Stimulated activated CD4-positive, alpha-beta T cell treated with anti-CD3 and anti-CD28 coated beads, Interleukin-4, amount 100 ng/mL, for 24 hours (primary cell): ENCODE results near the gene FAM193B.
"Not testable (repeated sequence)": the region's sequence is repeated elsewhere in the genome, so short reads cannot be mapped to it uniquely, and the experiment has no call there.

ENCODE experiments used
- DNase-seq: peaks from one replicate; pipeline ENCODE4 v3.0.0-alpha.2; 2020

Gene FAM193B

DNA sequence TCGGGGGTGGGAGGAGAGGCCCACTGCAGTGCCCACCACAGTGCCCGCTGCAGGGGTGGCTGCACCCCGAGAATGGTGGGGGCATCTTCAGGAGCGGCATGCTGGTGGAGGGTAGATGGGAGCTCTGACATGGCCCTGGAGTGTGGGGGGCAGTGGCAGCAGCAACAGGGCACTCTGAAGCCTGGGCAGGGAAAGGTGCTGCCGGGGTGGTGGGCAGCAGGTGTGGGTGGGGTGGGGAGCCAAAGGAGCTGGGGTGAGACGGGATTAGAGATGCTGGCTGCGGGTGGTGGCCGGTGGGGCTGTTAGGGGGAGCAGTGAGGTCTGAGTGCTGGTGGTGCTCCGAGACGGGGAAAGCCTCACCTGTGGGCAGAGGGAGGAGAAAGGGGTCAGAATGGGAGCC is 18.0 kb downstream of the FAM193B start:
- DNase-seq = no peak

DNA sequence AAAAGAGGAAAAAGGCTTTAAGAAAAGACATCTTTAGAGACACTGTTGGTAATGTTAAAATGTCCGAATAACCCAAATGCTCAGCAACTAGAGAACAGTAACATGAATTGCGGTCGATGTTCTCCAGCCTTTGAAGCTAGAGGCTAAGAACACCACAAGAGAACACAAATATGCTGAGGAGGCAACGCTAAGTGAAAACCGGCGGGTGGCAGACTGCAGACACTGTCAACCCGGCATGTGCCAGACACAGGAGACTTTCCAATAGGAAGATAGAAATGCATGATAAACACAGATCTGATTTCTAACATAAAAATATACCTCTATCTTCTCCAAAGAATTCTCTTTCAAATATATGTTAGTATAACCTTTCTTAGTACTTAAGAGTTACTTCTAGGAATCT is 19.2 kb downstream of the FAM193B start:
- DNase-seq = no peak

DNA sequence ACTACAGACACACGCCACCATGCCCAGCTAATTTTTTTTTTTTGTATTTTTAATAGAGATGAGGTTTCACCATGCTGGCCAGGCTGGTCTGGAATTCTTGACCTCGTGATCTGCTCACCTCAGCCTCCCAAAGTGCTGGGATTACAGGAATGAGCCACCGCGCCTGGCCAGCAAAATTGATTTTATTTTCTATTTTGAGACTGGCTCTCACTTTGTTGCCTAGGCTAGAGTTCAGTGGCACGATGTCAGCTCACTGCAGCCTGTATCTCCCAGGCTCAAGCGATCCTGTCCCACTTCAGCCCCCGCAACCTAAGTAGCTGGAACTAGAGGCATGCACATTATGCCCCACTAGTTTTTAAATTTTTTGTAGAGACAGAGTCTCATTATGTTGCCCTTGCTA is 19.9 kb downstream of the FAM193B start:
- DNase-seq = not testable (repeated sequence)

- DNase-seq = no peak
Measured at GRCh38 chr5:177531209-177531940, 23.0 kb downstream of the FAM193B start.

DNA sequence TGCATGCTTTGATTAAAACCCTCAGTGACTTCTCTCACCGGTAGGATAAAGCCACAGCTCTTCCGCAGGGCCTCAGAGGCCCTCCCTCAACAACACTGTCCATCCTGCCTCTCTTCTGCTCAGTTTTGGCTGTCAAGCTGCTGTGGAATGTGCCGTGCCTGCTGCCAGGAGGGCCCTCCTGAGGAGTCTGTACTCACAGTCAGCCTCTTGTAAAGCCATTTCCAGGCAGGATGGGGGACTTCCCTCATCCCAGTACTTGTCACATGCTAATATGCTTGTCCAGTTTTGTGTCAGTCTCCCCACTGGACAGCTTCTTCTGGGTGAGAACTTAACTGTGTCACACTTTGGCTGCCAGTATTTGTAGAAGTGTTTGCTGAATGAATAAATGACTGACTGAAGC is 23.7 kb downstream of the FAM193B start:
- DNase-seq = no peak

DNA sequence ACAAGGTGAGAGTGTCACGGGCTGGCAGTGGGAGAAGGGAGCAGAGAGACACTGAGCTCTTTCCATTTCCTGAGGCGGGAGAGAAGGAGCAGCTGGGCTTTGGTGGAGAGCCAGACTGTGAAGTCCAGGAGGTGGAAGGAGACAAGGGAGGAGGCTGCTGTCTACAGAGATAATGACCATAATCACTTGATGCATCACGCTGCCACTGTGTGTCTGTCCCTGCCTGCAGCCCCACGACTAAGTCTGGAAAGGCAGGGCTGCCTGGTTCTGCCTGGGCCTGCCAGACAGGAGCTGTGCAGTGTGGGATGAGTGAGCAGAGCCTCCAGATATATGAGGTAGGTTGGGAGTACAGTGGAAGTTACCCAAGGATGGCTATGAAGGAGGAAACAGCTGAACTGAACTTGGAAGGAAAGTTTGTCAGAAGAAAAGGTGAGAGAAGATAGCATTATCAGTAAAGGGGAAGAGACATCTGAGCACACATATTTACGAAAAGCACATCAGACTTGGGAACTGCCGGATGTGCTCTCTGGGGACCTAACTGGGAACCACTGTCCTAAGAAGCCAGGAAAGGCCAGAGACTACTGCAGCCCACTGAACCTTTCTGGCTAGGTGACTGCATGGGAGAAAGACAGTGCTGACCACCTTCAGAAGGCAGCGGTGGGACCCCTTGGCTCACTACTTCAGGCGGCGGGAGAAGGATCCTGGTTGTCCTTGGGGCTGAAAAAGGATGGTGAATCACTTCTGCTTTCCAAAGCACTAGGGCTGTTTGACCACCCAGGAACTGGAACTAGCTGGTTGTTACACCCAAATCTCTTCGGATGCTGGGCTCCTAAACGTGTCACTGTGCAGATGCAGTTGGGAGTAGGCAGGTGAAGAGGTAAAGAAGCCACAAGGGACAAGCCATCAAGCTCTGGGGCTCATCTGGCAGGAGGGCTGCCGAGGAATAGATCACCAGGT is 24.8 kb downstream of the FAM193B start:
- DNase-seq = no peak

DNA sequence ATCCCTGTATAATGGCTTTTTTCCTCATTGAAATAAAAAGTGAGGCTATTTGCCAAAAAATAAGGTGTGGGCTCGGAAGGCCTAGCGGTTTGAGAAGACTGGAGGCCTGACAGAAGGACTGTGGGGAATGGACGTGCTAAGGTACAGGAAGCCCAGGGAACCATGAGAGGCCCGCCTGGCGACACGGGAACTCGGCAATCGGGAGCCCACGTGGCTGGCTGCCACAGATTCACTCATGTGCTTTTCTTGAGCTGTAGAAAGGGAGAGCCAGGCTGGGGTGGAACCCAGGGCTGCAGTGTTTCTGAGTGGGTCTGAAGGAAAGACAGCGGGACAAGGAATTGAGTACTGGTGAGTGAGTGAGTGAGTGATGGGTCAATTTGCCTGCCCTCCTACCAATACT is 25.7 kb downstream of the FAM193B start:
- no peak for DNase-seq

- DNase-seq = no peak
Measured at GRCh38 chr5:177527595-177527994, 26.8 kb downstream of the FAM193B start.

- no peak for DNase-seq
Measured at GRCh38 chr5:177526791-177527190, 27.6 kb downstream of the FAM193B start.

- no peak for DNase-seq
Measured at GRCh38 chr5:177526191-177526590, 28.2 kb downstream of the FAM193B start.

GRCh38 chr5:177524941-177525655 is 29.3 kb downstream of the FAM193B start:
- DNase-seq = no peak

GRCh38 chr5:177524539-177524900 is 29.8 kb downstream of the FAM193B start:
- no peak for DNase-seq

DNA sequence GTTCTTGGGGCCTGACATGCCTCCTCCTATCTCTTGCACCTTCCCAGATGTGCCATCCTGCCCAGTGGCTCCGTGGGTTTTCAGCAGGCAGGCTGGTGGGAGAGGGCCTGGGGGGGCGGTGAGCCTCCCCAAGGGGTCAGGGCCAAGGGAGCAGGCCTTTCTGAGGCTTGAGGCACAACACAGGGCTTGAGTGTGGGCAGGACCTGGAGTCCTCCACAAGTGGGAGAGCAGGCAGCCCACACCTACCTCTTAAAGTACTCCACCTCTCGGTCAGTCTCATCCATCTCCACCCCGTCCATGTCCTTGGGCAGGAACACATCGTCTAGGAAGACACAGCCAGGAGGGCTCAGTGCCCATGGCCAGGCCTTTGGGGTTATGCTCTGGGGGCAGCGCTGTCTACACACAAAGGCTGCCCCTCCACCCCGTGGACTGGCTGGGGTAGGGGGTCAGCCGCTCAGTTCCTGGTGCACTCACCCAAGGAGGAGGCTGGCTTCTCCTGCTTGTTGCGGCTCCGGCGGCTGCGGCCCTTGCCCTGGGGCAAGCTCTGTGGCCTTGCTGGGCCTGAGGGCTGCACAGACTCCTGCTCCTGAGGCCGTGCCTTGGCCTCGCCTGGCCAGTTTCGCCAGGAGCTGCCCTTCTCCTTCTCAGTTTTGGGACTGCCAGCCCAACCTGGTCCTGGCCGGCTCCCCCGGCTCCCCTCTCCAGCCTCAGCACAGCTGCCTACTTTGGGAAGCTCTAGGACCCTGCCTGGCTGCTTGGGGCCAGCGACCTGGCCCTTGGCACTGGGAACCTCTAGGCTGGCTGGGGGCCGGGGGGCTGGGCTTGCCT is 30.4 kb downstream of the FAM193B start:
- no peak for DNase-seq

GRCh38 chr5:177520916-177521513 is 33.3 kb downstream of the FAM193B start:
- no peak for DNase-seq

- DNase-seq = no peak
Measured at GRCh38 chr5:177520271-177520670, 34.1 kb downstream of the FAM193B start.

GRCh38 chr5:177519463-177520235 is 34.7 kb downstream of the FAM193B start:
- no peak for DNase-seq

DNA sequence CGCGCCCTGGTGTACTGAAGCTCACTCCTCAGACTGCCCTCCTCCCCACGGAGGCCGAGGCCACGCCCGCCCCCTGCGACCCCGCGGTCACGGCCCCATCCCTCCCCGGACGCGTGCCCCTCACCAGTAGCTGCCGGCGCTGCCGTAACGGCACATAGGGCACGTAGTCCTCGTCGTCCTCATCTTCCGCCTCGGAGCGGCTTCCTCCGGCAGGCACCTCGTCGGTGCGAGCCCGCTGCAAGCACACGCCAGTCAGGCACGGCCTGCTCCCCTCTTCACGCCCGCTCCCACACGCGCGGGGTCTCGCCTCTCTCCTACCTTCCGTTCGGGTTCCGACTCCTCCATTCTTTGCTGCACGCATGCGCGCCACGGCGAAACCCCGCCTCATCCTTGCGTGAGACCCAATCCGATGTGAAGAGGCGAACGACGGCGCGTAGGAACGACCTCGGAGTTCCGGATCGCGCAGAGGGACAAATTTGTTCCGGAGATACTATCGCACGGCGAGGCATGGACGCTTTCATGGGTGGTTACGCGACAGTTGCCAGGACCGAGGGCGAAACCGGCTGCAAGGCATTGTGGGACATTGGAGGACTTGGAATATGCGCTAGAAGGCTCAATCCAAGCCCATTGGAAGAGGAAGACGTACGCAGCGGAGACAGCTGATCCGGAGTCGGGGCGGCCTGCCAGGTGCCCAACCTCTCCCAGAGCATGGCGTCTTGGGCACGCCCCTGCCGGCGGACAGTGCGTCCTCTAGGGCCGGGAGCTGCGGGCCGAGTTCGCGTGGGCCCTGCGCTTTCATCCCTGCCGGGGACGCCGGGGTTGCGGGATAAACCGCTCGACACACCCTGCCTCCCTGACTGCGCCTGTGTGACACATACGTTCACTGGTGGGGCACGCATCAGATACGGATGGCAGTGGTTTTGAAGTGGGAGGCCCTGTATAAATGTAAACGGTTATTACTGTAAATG is 37.5 kb downstream of the FAM193B start, which contains the start of gene DDX41:
Gene DDX41 (minus strand): TSS at position 361 of the 968 bp plus-strand sequence. CDS start 16 bp downstream, at position 345.
- peak; percentile 97 for DNase-seq

DNA sequence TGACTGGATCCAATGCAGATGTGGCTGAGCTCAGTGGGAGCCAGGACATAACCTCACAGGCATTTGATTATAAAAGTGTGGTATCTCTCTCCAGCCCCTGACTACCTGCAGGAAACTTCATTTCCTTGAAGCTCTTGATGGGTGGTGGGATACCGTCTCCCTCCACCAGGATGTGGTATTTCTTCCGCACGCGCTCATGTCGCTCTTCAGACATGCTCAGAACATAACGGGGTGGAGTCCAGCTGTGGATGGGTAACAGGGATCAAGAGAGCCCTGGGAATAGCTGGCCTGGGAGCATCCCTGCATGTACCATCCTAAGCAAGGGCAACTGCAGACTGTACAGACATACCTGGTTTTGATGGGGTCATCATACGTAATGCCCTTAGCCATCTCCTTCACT is 38.8 kb downstream of the FAM193B start:
- no peak for DNase-seq

DNA sequence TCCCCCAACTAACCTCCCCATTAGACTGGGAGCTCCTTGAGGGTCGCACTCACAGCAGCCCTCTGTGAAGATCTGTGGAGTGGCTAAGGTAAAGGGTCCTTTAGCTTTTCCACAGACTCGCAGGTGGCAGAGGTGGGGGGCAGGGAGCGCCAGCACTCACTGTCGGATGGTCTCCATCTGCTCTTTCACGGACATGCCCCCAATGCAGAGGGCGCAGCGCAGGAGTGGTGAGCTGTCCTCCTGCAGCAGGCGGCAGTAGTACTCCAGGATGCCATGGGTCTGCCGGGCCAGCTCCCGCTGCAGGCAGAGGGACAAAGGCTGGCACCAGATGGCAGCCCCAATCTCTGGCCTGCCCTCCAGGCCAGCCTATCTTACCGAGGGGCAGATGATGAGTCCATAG is 39.8 kb downstream of the FAM193B start:
- DNase-seq = no peak

GRCh38 chr5:177513500-177513899 is 40.9 kb downstream of the FAM193B start:
- no peak for DNase-seq
